ENCODE measurements around the gene NHLRC4. TPM values are rescaled to one million over a fixed set of nuclear protein-coding genes. Genes with fewer than 3 reads are reported as not detected.

Gene NHLRC4
- total RNA-seq, 1 experiment from 2014 or later = 0.44 TPM

Small RNA genes lying within 50 kb of the gene (microRNA-seq; reads per million reads assigned to microRNA genes)
- gene MIR3176 (ENCODE audit: unreplicated experiment) (1.0 reads per million), gene MIR5587 (ENCODE audit: unreplicated experiment) (4.5 reads per million, percentile 19 among the genes with 10 or more reads in this experiment)

Other genes with a start within 250 kb of the NHLRC4 start
- gene AXIN1, start 214.3 kb upstream of the NHLRC4 start, total RNA-seq (2014; rRNA removed) = 26.9 and 50.8 TPM in 2 replicates
- 154 and 206 TPM in 2 replicates for gene MRPL28, start 196.5 kb upstream of the NHLRC4 start, total RNA-seq (2014; rRNA removed)
- 40.8 and 56.5 TPM in 2 replicates for gene PGAP6, start 185.0 kb upstream of the NHLRC4 start, total RNA-seq (2014; rRNA removed)
- gene NME4, start 169.8 kb upstream of the NHLRC4 start, total RNA-seq (2014; rRNA removed) = 182 and 207 TPM in 2 replicates
- 19.8 and 22.3 TPM in 2 replicates for gene DECR2, start 165.1 kb upstream of the NHLRC4 start, total RNA-seq (2014; rRNA removed)
- gene RAB11FIP3, start 141.4 kb upstream of the NHLRC4 start, total RNA-seq (2014; rRNA removed) = 12.7 and 17.9 TPM in 2 replicates
- gene CAPN15, start 39.3 kb upstream of the NHLRC4 start, total RNA-seq (2014; rRNA removed) = 60.4 and 78.1 TPM in 2 replicates
- gene PRR35, start 6.6 kb upstream of the NHLRC4 start, total RNA-seq (2014; rRNA removed) = not detected in 2 replicates
- 36.0 and 43.8 TPM in 2 replicates for gene PIGQ, start 3.0 kb downstream of the NHLRC4 start, total RNA-seq (2014; rRNA removed)
- 19.5 and 27.0 TPM in 2 replicates for gene RAB40C, start 23.1 kb downstream of the NHLRC4 start, total RNA-seq (2014; rRNA removed)
- gene WFIKKN1, start 64.0 kb downstream of the NHLRC4 start, total RNA-seq (2014; rRNA removed) = 0.11 and 0.40 TPM in 2 replicates
- gene METTL26, start 69.3 kb downstream of the NHLRC4 start, total RNA-seq (2014; rRNA removed) = 179 and 207 TPM in 2 replicates
- gene MCRIP2, start 74.8 kb downstream of the NHLRC4 start, total RNA-seq (2014; rRNA removed) = 83.5 and 84.6 TPM in 2 replicates
- 44.4 and 72.4 TPM in 2 replicates for gene WDR90, start 82.4 kb downstream of the NHLRC4 start, total RNA-seq (2014; rRNA removed)
- 93.0 and 100 TPM in 2 replicates for gene RHOT2, start 101.1 kb downstream of the NHLRC4 start, total RNA-seq (2014; rRNA removed)
- gene RHBDL1, start 108.7 kb downstream of the NHLRC4 start, total RNA-seq (2014; rRNA removed) = 1.7 and 3.7 TPM in 2 replicates
- gene STUB1, start 113.4 kb downstream of the NHLRC4 start, total RNA-seq (2014; rRNA removed) = 152 and 226 TPM in 2 replicates
- gene JMJD8, start 117.3 kb downstream of the NHLRC4 start, total RNA-seq (2014; rRNA removed) = 81.3 and 90.5 TPM in 2 replicates
- gene WDR24, start 123.4 kb downstream of the NHLRC4 start, total RNA-seq (2014; rRNA removed) = 9.5 and 12.7 TPM in 2 replicates
- gene FBXL16, start 138.8 kb downstream of the NHLRC4 start, total RNA-seq (2014; rRNA removed) = 4.3 and 7.5 TPM in 2 replicates
- 314 and 320 TPM in 2 replicates for gene METRN, start 148.1 kb downstream of the NHLRC4 start, total RNA-seq (2014; rRNA removed)
- 77.3 and 79.0 TPM in 2 replicates for gene ANTKMT, start 154.1 kb downstream of the NHLRC4 start, total RNA-seq (2014; rRNA removed)
- gene CCDC78, start 159.4 kb downstream of the NHLRC4 start, total RNA-seq (2014; rRNA removed) = 3.3 and 5.8 TPM in 2 replicates
- gene HAGHL, start 160.1 kb downstream of the NHLRC4 start, total RNA-seq (2014; rRNA removed) = 16.4 and 19.4 TPM in 2 replicates
- gene CIAO3, start 174.0 kb downstream of the NHLRC4 start, total RNA-seq (2014; rRNA removed) = 46.1 and 62.5 TPM in 2 replicates
- 0.73 and 4.7 TPM in 2 replicates for gene MSLN, start 193.7 kb downstream of the NHLRC4 start, total RNA-seq (2014; rRNA removed)
- gene RPUSD1, start 221.4 kb downstream of the NHLRC4 start, total RNA-seq (2014; rRNA removed) = 72.6 and 93.7 TPM in 2 replicates
- gene CHTF18, start 221.6 kb downstream of the NHLRC4 start, total RNA-seq (2014; rRNA removed) = 79.0 and 107 TPM in 2 replicates
- gene GNG13, start 233.7 kb downstream of the NHLRC4 start, total RNA-seq (2014; rRNA removed) = not detected in 2 replicates

All from PC-3 (cell line).